HepG2 (cell line): ENCODE results near the gene ZFP62. TPM values are rescaled to one million over a fixed set of nuclear protein-coding genes. Genes with fewer than 3 reads are reported as not detected.

Source experiments
- ATAD3A ChIP-seq: sonication (generic); formaldehyde crosslinking; IDR thresholded peaks from 2 replicates; pipeline ENCODE4 v1.4.0; 2020; ENCODE audit warnings: missing genetic modification reagents
- HNF4A ChIP-seq: sonication (generic); formaldehyde crosslinking; IDR thresholded peaks from 2 replicates; pipeline ENCODE4 v1.4.0; 2020; ENCODE audit warnings: missing genetic modification reagents
- PATZ1 ChIP-seq: sonication (generic); formaldehyde crosslinking; IDR thresholded peaks from 2 replicates; pipeline ENCODE4 v1.4.0; 2020; ENCODE audit warnings: missing genetic modification reagents
- SALL2 ChIP-seq: sonication (generic); formaldehyde crosslinking; IDR thresholded peaks from 2 replicates; pipeline ENCODE4 v1.8.1; 2023; ENCODE audit warnings: mild to moderate bottlenecking, missing genetic modification reagents, inconsistent platforms
- SMAD1 ChIP-seq: sonication (generic); formaldehyde crosslinking; IDR thresholded peaks from 2 replicates; pipeline ENCODE4 v1.4.0; 2020; ENCODE audit warnings: missing genetic modification reagents, low read depth, mild to moderate bottlenecking, borderline replicate concordance
- SNRNP70 ChIP-seq: fragments of 200-400 bp; formaldehyde crosslinking; IDR thresholded peaks from 2 replicates; pipeline ENCODE4 v1.6.1; 2017; ENCODE audit warnings: mild to moderate bottlenecking, low read depth, low read length, moderate library complexity
- SP1 ChIP-seq, 2 experiments: fragments of 450-650 bp in 1 of 2; sonication (generic) in 1 of 2; formaldehyde crosslinking in 1 of 2; IDR thresholded peaks; 2 replicates each; pipeline versions ENCODE4 v1.4.0 to v1.6.1; 2016 to 2020; ENCODE audit warnings: missing genetic modification reagents in 1 of 2
- U2AF2 ChIP-seq: fragments of 200-400 bp; formaldehyde crosslinking; IDR thresholded peaks from 2 replicates; pipeline ENCODE4 v1.6.1; 2017; ENCODE audit warnings: low read depth, mild to moderate bottlenecking, low read length
- ZBTB14 ChIP-seq: sonication (generic); formaldehyde crosslinking; IDR thresholded peaks from 2 replicates; pipeline ENCODE4 v1.4.0; 2020; ENCODE audit warnings: missing genetic modification reagents
- ZFP82 ChIP-seq: sonication (generic); formaldehyde crosslinking; IDR thresholded peaks from 2 replicates; pipeline ENCODE4 v1.5.1; 2020; ENCODE audit warnings: mild to moderate bottlenecking, missing genetic modification reagents, borderline replicate concordance
- ZFY ChIP-seq: sonication (generic); formaldehyde crosslinking; IDR thresholded peaks from 2 replicates; pipeline ENCODE4 v1.4.0; 2020; ENCODE audit warnings: missing genetic modification reagents
- ZMAT3 ChIP-seq: sonication (generic); formaldehyde crosslinking; conservative IDR thresholded peaks from 2 replicates; pipeline ENCODE4 v1.7.0; 2021; ENCODE audit warnings: missing genetic modification reagents
- ZNF317 ChIP-seq: sonication (generic); formaldehyde crosslinking; IDR thresholded peaks from 2 replicates; pipeline ENCODE4 v1.5.0; 2020; ENCODE audit warnings: mild to moderate bottlenecking, missing genetic modification reagents
- ZNF451 ChIP-seq: sonication (generic); formaldehyde crosslinking; IDR thresholded peaks from 2 replicates; pipeline ENCODE4 v1.5.0; 2020; ENCODE audit warnings: mild to moderate bottlenecking, missing genetic modification reagents
- ZNF501 ChIP-seq: sonication (generic); formaldehyde crosslinking; IDR thresholded peaks from 2 replicates; pipeline ENCODE4 v1.5.1; 2020; ENCODE audit warnings: mild to moderate bottlenecking, moderate library complexity, missing genetic modification reagents
- ZNF512B ChIP-seq: sonication (generic); formaldehyde crosslinking; IDR thresholded peaks from 2 replicates; pipeline ENCODE4 v1.5.1; 2020; ENCODE audit warnings: missing genetic modification reagents, mild to moderate bottlenecking, borderline replicate concordance
- ZNF607 ChIP-seq: sonication (generic); formaldehyde crosslinking; IDR thresholded peaks from 2 replicates; pipeline ENCODE4 v1.5.1; 2020; ENCODE audit warnings: missing genetic modification reagents, mild to moderate bottlenecking, borderline replicate concordance
- ZNF773 ChIP-seq: sonication (generic); formaldehyde crosslinking; IDR thresholded peaks from 2 replicates; pipeline ENCODE4 v1.4.0; 2020; ENCODE audit warnings: missing genetic modification reagents, borderline replicate concordance
- ZNF800 ChIP-seq: sonication (generic); formaldehyde crosslinking; IDR thresholded peaks from 2 replicates; pipeline ENCODE4 v1.4.0; 2020; ENCODE audit warnings: missing genetic modification reagents
- ZNF816 ChIP-seq: sonication (generic); formaldehyde crosslinking; IDR thresholded peaks from 2 replicates; pipeline ENCODE4 v1.8.0; 2022; ENCODE audit warnings: missing genetic modification reagents, mild to moderate bottlenecking, borderline replicate concordance
- ZSCAN12 ChIP-seq: sonication (generic); formaldehyde crosslinking; IDR thresholded peaks from 2 replicates; pipeline ENCODE4 v1.9.0; 2021; ENCODE audit warnings: mild to moderate bottlenecking, missing genetic modification reagents
- polyA plus RNA-seq, 8 experiments: library from polyadenylated mRNA; depleted of rRNA in 3 of 8; stranded (reverse) in 7 of 8; unstranded in 1 of 8; fragments of >200 nt; fragmentation: Illumina TruSeq in 4 of 8; extraction: Trizol in 4 of 8; gene quantifications; 2 replicates each; pipeline versions ENCODE4 v1.2.1 to v1.2.3, GENCODE V29; 2011 to 2016; ENCODE audit warnings: low read depth in 4 of 8, missing spikeins in 1 of 8, mixed read lengths in 1 of 8; ENCODE audit not compliant: insufficient read depth in 1 of 8
- total RNA-seq, 5 experiments: library from RNA; depleted of rRNA; stranded (reverse); fragments of >200 nt; fragmentation: Illumina TruSeq; extraction: Trizol; gene quantifications; 2 replicates each; pipeline ENCODE4 v1.2.3, GENCODE V29; 2016; ENCODE audit warnings: low read depth in 1 of 5

The ZFP62 gene
- total and polyA plus RNA-seq, 2 of the 13 experiments (the other 11 are each of a cell fraction or from before 2014, with no cell fraction given): 8.2 to 19.4 TPM

GRCh38 chr5:180802325-180803180, 58.5 kb downstream of the ZFP62 start, which contains the start of gene MGAT1 (continued):
- 0 out of 2 replicates have a peak, but pooled peaks have one; percentile 10 for TF ChIP-seq ZNF800
- TF ChIP-seq HNF4A: 0 out of 2 replicates have a peak, but pooled peaks have one; percentile 20
- peak; percentile 50; the same call in 1 of the 2 replicates for TF ChIP-seq ZNF501
- TF ChIP-seq PATZ1 (CRISPR knock-in tag): peak; percentile 72
- TF ChIP-seq ZNF773 (CRISPR knock-in tag): 0 out of 2 replicates have a peak, but pooled peaks have one; percentile 49
- no peak for TF ChIP-seq SNRNP70
- TF ChIP-seq ZMAT3 (CRISPR knock-in tag): peak; percentile 81; the same call in 1 of the 2 replicates
- TF ChIP-seq ZNF317 (CRISPR knock-in tag): peak; percentile 59
- 0 out of 2 replicates have a peak, but pooled peaks have one; percentile 37 for TF ChIP-seq SALL2
- peak; percentile 81 for TF ChIP-seq ZFY
- TF ChIP-seq ZSCAN12 (CRISPR knock-in tag): no peak
- TF ChIP-seq ZNF607 (CRISPR knock-in tag): peak; percentile 72
- no peak for TF ChIP-seq ATAD3A (CRISPR knock-in tag)
- TF ChIP-seq ZNF451 (CRISPR knock-in tag): no peak
- TF ChIP-seq ZNF816: no peak
- 0 out of 2 replicates have a peak, but pooled peaks have one; percentile 31 for TF ChIP-seq SMAD1 (CRISPR knock-in tag)
- TF ChIP-seq U2AF2: no peak
- TF ChIP-seq ZNF512B (CRISPR knock-in tag): no peak
- TF ChIP-seq ZFP82 (CRISPR knock-in tag): no peak
- TF ChIP-seq ZBTB14: no peak
- TF ChIP-seq SP1 (IDR thresholded peaks at IDR 0.05): no peak
- peak; percentile 22; the same call in 1 of the 2 replicates for TF ChIP-seq SP1 (CRISPR knock-in tag; IDR thresholded peaks at IDR 0.05)
